HG03095 (cell line): Measurements from ENCODE around the gene PCDHGA1.
A peak's percentile ranks its signal among the peaks of the same experiment; 100 is the strongest.
"Not testable (repeated sequence)": the region's sequence is repeated elsewhere in the genome, so short reads cannot be mapped to it uniquely, and the experiment has no call there.

Source experiments
- ATAC-seq: cut with Tn5 transposase; IDR thresholded peaks from one replicate; pipeline ENCODE4 v1.9.1; 2021; ENCODE audit warnings: moderate library complexity; ENCODE audit not compliant: unreplicated experiment

The PCDHGA1 gene

DNA sequence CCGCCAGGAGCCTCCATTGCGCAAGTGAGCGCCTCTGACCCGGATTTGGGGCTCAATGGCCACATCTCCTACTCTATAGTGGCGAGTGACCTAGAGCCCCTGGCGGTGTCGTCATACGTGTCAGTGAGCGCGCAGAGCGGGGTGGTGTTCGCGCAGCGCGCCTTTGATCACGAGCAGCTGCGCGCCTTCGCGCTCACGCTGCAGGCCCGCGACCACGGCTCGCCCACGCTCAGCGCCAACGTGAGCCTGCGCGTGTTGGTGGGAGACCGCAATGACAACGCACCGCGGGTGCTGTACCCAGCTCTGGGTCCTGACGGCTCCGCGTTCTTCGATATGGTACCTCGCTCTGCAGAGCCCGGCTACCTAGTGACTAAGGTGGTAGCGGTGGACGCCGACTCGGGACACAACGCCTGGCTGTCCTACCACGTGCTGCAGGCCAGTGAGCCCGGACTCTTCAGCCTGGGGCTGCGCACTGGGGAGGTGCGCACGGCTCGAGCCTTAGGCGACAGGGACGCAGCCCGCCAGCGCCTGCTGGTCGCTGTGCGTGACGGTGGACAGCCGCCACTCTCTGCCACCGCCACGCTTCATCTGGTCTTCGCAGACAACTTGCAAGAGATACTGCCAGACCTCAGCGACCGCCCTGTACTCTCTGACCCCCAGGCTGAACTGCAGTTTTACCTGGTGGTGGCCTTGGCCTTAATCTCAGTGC lies 79.4 kb downstream of the PCDHGA1 start:
- ATAC-seq, result no peak

DNA sequence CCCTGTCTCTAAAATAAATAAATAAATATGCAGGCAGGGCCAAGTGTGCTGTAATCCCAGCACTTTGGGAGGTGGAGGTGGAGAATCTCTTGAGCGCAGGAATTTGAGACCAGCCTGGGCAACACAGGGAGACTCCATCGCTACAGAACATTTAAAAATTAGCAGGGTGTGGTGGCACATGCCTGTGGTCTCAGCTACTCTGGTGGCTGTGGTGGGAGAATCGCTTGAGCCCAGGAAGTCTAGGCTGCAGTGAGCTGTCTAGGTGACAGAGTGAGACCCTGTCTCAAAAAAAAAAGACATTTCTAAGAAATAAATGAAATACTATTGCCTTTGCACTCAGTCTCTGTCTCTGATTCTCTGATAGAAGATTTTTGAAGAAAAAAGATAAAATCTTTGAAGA lies 81.3 kb downstream of the PCDHGA1 start:
- ATAC-seq, result no peak

DNA sequence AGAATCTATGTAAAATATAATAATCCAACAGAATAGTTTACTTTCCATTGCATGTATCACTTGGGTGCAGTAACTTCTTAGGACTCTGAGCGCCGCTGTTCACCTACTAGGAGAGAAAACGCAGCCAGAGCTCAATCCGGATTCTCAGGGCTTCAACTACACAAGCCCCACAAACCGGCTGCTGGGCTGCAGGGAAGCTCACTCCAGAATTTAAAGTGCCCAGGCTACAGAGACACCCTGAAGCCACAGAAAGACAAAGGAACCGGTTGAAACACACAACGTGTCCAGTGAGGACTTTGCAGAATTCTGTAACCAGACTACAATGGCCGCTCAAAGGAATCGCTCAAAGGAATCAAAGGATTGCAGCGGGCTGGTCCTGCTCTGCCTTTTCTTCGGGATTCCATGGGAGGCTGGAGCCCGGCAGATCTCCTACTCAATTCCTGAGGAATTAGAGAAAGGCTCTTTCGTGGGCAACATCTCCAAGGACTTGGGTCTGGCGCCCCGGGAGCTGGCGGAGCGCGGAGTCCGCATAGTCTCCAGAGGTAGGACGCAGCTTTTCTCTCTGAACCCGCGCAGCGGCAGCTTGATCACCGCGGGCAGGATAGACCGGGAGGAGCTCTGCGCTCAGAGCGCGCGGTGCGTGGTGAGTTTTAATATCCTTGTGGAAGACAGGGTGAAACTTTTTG lies 82.7 kb downstream of the PCDHGA1 start, which contains the start of gene PCDHGA10:
PCDHGA10 (plus strand) TSS at position 134 of the 686 bp plus-strand sequence; CDS start at position 323, 189 bp downstream.
- peak; percentile 63 for ATAC-seq

DNA sequence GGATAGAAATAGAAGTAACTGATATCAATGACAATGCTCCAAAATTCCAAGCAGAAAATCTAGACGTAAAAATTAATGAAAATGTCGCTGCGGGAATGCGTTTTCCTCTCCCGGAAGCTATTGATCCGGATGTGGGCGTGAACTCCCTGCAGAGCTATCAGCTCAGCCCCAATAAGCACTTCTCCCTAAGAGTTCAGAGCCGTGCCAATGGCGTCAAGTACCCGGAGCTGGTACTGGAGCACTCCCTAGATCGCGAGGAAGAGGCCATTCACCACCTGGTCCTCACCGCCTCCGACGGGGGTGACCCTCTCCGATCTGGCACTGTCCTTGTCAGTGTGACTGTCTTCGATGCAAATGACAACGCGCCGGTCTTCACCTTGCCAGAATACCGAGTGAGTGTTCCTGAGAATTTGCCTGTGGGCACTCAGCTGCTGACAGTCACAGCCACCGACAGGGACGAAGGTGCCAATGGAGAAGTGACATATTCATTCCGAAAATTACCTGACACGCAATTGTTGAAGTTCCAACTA lies 83.3 kb downstream of the PCDHGA1 start:
- ATAC-seq, result no peak

DNA sequence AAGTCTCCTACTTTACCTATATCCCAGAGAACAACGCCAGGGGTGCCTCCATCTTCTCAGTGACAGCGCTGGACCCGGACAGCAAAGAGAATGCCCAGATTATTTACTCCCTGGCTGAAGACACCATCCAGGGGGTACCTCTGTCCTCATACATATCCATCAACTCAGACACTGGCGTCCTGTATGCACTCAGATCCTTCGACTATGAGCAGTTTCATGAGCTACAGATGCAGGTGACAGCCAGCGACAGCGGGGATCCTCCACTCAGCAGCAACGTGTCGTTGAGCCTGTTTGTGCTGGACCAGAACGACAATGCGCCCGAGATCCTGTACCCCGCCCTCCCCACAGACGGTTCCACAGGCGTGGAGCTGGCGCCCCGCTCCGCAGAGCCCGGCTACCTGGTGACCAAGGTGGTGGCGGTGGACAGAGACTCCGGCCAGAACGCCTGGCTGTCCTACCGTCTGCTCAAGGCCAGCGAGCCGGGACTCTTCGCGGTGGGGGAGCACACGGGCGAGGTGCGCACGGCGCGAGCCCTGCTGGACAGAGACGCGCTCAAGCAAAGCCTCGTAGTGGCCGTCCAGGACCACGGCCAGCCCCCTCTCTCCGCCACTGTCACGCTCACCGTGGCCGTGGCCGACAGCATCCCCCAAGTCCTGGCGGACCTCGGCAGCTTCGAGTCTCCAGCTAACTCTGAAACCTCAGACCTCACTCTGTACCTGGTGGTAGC lies 84.4 kb downstream of the PCDHGA1 start:
- not testable (repeated sequence) for ATAC-seq

DNA sequence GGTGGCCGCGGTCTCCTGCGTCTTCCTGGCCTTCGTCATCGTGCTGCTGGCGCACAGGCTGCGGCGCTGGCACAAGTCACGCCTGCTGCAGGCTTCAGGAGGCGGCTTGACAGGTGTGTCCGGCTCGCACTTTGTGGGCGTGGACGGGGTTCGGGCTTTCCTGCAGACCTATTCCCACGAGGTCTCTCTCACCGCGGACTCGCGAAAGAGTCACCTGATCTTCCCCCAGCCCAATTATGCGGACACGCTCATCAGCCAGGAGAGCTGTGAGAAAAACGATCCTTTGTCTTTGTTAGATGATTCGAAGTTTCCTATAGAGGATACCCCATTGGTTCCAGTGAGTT lies 84.9 kb downstream of the PCDHGA1 start:
- ATAC-seq, result not testable (repeated sequence)

DNA sequence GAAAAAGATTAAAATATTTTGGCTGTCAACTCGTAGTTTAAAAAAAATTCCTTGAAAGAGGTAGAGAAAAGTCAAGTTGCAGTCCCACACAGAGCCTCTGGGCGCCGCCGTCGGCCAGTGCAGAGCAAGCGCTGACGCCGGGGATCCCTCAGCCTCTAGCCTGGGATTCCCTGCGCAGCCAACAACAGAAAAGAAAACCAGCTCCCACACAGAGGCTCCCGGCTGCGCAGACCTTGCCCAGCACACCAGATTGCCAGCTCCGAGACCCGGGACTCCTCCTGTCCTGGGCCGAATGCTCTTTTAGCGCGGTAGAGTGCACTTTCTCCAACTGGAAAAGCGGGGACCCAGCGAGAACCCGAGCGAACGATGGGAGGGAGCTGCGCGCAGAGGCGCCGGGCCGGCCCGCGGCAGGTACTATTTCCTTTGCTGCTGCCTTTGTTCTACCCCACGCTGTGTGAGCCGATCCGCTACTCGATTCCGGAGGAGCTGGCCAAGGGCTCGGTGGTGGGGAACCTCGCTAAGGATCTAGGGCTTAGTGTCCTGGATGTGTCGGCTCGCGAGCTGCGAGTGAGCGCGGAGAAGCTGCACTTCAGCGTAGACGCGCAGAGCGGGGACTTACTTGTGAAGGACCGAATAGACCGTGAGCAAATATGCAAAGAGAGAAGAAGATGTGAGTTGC lies 87.3 kb downstream of the PCDHGA1 start, which contains the start of gene PCDHGB7:
PCDHGB7 (plus strand) TSS at position 184 of the 679 bp plus-strand sequence; CDS start at position 367, 183 bp downstream.
- peak; percentile 71 for ATAC-seq

DNA sequence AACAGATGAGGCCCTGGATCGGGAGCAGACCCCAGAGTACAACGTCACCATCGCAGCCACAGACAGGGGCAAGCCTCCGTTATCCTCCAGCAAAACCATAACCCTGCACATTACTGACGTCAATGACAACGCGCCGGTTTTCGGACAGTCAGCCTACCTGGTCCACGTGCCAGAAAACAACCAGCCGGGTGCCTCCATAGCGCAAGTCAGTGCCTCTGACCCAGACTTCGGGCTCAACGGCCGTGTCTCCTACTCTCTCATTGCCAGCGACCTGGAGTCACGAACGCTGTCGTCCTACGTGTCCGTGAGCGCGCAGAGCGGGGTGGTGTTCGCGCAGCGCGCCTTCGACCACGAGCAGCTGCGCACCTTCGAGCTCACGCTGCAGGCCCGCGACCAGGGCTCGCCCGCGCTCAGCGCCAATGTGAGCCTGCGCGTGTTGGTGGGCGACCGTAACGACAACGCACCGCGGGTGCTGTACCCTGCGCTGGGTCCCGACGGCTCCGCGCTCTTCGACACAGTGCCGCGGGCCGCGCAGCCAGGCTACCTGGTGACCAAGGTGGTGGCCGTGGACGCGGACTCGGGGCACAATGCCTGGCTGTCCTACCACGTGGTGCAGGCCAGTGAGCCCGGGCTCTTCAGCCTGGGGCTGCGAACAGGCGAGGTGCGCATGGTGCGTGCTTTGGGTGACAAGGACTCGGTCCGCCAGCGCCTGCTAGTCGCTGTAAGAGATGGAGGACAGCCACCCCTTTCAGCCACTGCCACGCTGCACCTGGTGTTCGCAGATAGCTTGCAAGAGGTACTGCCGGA lies 89.0 kb downstream of the PCDHGA1 start:
- ATAC-seq, result no peak

DNA sequence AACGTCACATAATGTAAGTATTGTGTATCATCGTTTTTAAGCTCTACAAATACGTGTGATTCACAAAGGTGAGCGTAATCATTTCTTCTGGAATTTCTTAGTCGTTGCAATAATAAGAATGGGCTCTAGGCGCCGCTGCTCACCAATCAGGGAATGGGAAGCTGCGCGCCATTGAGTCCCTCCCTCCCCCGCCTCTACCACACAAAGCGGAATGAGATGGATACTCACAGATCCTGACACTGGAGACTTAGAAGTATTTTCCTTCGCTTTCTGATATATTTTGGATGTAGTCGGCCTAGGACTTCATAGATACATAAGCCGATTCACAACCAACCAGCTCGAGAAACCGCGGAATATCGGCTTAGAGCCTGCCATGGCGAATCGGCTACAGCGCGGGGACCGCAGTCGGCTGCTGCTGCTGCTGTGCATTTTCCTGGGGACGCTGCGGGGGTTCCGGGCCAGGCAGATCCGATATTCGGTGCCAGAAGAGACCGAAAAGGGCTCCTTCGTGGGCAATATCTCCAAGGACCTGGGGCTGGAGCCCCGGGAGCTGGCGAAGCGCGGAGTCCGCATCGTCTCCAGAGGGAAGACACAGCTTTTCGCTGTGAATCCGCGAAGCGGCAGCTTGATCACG lies 90.7 kb downstream of the PCDHGA1 start, which contains the start of gene PCDHGA11:
PCDHGA11 (plus strand) TSS at position 197 of the 634 bp plus-strand sequence; CDS start at position 374, 177 bp downstream.
- no peak for ATAC-seq

DNA sequence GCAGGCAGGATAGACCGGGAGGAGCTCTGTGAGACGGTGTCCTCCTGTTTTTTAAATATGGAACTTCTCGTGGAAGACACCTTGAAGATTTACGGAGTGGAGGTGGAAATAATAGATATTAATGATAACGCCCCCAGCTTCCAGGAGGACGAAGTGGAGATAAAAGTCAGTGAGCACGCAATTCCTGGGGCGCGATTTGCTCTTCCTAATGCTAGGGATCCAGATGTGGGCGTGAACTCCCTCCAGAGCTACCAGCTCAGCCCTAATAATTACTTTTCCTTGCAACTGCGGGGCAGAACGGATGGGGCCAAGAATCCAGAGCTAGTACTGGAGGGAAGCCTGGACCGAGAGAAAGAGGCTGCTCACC lies 91.2 kb downstream of the PCDHGA1 start:
- no peak for ATAC-seq

DNA sequence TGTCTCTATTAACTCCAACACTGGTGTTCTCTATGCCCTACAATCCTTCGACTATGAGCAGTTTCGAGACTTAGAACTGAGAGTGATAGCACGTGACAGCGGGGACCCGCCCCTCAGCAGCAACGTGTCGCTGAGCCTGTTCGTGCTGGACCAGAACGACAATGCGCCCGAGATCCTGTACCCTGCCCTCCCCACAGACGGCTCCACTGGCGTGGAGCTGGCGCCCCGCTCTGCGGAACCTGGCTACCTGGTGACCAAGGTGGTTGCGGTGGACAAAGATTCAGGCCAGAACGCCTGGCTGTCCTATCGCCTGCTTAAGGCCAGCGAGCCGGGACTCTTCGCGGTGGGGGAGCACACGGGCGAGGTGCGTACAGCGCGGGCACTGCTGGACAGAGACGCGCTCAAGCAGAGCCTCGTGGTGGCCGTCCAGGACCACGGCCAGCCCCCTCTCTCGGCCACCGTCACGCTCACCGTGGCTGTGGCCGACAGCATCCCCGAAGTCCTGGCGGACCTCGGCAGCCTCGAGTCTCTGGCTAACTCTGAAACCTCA lies 92.5 kb downstream of the PCDHGA1 start:
- no peak for ATAC-seq

DNA sequence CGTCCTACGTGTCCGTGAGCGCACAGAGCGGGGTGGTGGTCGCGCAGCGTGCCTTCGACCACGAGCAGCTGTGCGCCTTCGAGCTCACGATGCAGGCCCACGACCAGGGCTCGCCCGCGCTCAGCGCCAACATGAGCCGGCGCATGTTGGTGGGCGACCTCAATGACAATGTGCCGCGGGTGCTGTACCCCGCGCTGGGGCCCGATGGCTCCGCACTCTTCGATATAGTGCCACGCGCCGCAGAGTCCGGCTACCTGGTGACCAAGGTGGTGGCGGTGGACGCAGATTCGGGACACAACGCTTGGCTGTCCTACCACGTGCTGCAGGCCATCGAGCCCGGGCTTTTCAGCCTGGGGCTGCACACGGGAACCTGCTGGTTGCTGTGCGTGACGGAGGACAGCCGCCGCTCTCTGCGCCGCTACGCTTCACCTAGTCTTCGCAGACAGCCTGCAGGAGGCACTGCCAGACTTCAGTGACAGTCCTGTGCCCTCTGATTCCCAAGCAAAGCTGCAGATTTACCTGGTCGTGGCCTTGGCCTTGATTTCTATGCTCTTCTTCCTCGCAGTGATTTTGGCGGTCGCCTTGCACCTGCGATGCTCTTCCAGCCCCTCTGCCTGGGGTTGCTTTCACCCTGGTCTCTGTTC lies 97.6 kb downstream of the PCDHGA1 start:
- no peak for ATAC-seq

DNA sequence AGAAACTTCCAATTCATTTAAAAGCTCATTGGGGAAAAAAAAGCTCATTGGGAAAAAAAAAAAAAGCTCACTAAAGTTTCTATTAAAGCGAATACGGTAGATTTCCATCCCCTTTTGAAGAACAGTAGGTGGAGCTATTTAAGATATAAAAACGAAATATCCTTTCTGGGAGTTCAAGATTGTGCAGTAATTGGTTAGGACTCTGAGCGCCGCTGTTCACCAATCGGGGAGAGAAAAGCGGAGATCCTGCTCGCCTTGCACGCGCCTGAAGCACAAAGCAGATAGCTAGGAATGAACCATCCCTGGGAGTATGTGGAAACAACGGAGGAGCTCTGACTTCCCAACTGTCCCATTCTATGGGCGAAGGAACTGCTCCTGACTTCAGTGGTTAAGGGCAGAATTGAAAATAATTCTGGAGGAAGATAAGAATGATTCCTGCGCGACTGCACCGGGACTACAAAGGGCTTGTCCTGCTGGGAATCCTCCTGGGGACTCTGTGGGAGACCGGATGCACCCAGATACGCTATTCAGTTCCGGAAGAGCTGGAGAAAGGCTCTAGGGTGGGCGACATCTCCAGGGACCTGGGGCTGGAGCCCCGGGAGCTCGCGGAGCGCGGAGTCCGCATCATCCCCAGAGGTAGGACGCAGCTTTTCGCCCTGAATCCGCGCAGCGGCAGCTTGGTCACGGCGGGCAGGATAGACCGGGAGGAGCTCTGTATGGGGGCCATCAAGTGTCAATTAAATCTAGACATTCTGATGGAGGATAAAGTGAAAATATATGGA lies 100.2 kb downstream of the PCDHGA1 start, which contains the start of gene PCDHGA12:
PCDHGA12 (plus strand) TSS at position 176 of the 782 bp plus-strand sequence; CDS start at position 429, 253 bp downstream.
- ATAC-seq, result peak; percentile 85

DNA sequence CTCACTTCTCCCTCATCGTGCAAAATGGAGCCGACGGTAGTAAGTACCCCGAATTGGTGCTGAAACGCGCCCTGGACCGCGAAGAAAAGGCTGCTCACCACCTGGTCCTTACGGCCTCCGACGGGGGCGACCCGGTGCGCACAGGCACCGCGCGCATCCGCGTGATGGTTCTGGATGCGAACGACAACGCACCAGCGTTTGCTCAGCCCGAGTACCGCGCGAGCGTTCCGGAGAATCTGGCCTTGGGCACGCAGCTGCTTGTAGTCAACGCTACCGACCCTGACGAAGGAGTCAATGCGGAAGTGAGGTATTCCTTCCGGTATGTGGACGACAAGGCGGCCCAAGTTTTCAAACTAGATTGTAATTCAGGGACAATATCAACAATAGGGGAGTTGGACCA lies 101.0 kb downstream of the PCDHGA1 start:
- ATAC-seq, result no peak

DNA sequence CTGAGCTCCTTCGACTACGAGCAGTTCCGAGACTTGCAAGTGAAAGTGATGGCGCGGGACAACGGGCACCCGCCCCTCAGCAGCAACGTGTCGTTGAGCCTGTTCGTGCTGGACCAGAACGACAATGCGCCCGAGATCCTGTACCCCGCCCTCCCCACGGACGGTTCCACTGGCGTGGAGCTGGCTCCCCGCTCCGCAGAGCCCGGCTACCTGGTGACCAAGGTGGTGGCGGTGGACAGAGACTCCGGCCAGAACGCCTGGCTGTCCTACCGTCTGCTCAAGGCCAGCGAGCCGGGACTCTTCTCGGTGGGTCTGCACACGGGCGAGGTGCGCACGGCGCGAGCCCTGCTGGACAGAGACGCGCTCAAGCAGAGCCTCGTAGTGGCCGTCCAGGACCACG lies 102.0 kb downstream of the PCDHGA1 start:
- ATAC-seq, result not testable (repeated sequence)

DNA sequence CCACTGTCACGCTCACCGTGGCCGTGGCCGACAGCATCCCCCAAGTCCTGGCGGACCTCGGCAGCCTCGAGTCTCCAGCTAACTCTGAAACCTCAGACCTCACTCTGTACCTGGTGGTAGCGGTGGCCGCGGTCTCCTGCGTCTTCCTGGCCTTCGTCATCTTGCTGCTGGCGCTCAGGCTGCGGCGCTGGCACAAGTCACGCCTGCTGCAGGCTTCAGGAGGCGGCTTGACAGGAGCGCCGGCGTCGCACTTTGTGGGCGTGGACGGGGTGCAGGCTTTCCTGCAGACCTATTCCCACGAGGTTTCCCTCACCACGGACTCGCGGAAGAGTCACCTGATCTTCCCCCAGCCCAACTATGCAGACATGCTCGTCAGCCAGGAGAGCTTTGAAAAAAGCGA lies 102.4 kb downstream of the PCDHGA1 start:
- not testable (repeated sequence) for ATAC-seq

DNA sequence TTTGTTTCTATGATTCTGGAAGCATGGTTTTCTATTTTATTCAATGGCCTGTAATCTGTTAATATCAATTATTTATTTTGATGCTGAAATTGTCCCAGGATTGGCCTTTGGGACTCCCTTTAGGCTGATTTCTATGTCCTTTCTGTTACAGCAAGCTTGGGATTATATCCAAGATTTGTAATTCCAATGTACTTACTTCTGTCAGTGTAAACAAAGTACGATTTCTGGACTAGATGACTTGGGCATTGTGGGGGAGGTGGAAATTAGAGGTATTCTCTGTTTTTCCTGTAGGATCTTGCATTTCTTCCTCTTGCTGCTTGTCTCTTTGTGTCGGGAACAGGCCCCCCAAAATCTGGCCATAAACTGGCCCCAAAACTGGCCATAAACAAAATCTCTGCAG lies 103.7 kb downstream of the PCDHGA1 start:
- ATAC-seq, result no peak

DNA sequence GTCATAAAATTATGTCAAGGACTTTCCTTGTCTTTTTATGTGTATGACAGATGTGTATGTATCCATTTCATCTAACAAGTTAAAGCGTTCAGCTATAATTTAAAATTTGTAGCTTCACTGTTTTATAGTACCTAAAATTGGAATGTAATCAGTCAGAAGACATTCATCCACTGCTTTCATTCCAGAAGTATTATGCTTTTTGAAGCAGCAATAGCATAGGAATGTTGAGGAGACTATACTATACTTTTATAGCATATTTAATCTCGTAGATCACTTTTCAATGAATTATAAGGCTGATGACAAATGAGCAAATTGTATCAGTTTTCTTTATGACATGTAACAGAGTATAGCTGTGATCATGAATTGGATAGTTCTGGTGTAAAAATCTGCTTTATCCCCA lies 106.9 kb downstream of the PCDHGA1 start:
- no peak for ATAC-seq
